H1 (cell line): Measurements from ENCODE around the gene NPY4R. TPM values are rescaled to one million over a fixed set of nuclear protein-coding genes. Genes with fewer than 3 reads are reported as not detected.

ENCODE experiments used
- CTCF ChIA-PET: fragments of 300-600 bp; sonication (Branson Sonifier 250); formaldehyde crosslinking; loops from one replicate; lab custom pipeline; 2021; ENCODE audit not compliant: partially characterized antibody; lab: Charles Lee
- POLR2A ChIA-PET: fragments of 300-600 bp; sonication (Branson Sonifier 250); formaldehyde crosslinking; loops from one replicate; lab custom pipeline; 2021; ENCODE audit warnings: inconsistent platforms; ENCODE audit not compliant: partially characterized antibody; lab: Charles Lee
- DNase-seq, 2 experiments: peaks; one replicate each; pipeline versions ENCODE4 v3.0.0 to v3.0.0-alpha.2; 2010 to 2022; ENCODE audit warnings: low spot score in 2 of 2, low read depth in 1 of 2, mixed read lengths in 1 of 2
- FAIRE-seq: peaks from 2 replicates; lab custom pipeline; 2011; peaks lifted over from hg19 to GRCh38; lab: Jason Lieb, UNC
- H2AFZ ChIP-seq: 2 replicates; pipeline ENCODE4 v1.8.1; 2012; ENCODE audit warnings: low read length, inconsistent platforms
- H2AK5ac ChIP-seq: 2 replicates; pipeline ENCODE4 v1.6.1; 2013; ENCODE audit warnings: low read depth, low read length
- H2BK120ac ChIP-seq: replicated peaks from 2 replicates; pipeline ENCODE3; 2013; ENCODE audit warnings: low read depth, low read length, inconsistent platforms
- H2BK12ac ChIP-seq: 2 replicates; pipeline ENCODE4 v1.6.1; 2013; ENCODE audit warnings: low read depth, low read length
- H2BK15ac ChIP-seq: 2 replicates; pipeline ENCODE4 v1.6.1; 2013; ENCODE audit warnings: low read length
- H2BK20ac ChIP-seq: 2 replicates; pipeline ENCODE4 v1.6.1; 2013; ENCODE audit warnings: low read length
- H2BK5ac ChIP-seq: 2 replicates; pipeline ENCODE4 v1.6.1; 2013; ENCODE audit warnings: low read depth, low read length
- H3K14ac ChIP-seq: 2 replicates; pipeline ENCODE4 v1.6.1; 2013; ENCODE audit warnings: inconsistent platforms; ENCODE audit not compliant: insufficient read length
- H3K18ac ChIP-seq: 2 replicates; pipeline ENCODE4 v1.6.1; 2013; ENCODE audit warnings: low read length; ENCODE audit errors: extremely low read depth
- H3K23ac ChIP-seq: 2 replicates; pipeline ENCODE4 v1.6.1; 2013; ENCODE audit warnings: inconsistent platforms; ENCODE audit not compliant: insufficient read length
- H3K23me2 ChIP-seq: 2 replicates; pipeline ENCODE4 v1.6.1; 2013; ENCODE audit warnings: low read depth, low read length
- H3K27ac ChIP-seq: 2 replicates; pipeline ENCODE4 v1.6.1; 2011; ENCODE audit warnings: low read depth, low read length, inconsistent platforms
- H3K27me3 ChIP-seq, 4 experiments: replicated peaks in 1 of 4; 1 replicate in 1 of 4; 2 replicates in 3 of 4; pipeline versions ENCODE4 v1.6.1 to v1.8.1; 2011 to 2013; ENCODE audit warnings: low read length in 3 of 4, mild to moderate bottlenecking in 3 of 4, inconsistent platforms in 2 of 4, mixed read lengths in 2 of 4, moderate library complexity in 1 of 4; ENCODE audit not compliant: control insufficient read depth in 3 of 4, insufficient read depth in 3 of 4; ENCODE audit errors: extremely low read depth in 1 of 4
- H3K36me3 ChIP-seq, 4 experiments: 2 replicates each; pipeline versions ENCODE4 v1.6.1 to v1.8.1; 2011 to 2013; ENCODE audit warnings: mild to moderate bottlenecking in 4 of 4, low read length in 3 of 4, moderate library complexity in 2 of 4, control low read depth in 1 of 4, inconsistent platforms in 1 of 4; ENCODE audit not compliant: insufficient read depth in 4 of 4, control insufficient read depth in 2 of 4
- H3K4ac ChIP-seq: replicated peaks from 2 replicates; pipeline ENCODE3; 2013; ENCODE audit warnings: low read length, low read depth, mixed read lengths, inconsistent platforms; ENCODE audit not compliant: insufficient read length
- H3K4me1 ChIP-seq, 4 experiments: replicated peaks in 1 of 4; 1 replicate in 1 of 4; 2 replicates in 3 of 4; pipeline versions ENCODE4 v1.6.1 to v1.8.1; 2011 to 2013; ENCODE audit warnings: low read length in 3 of 4, inconsistent platforms in 2 of 4, mixed read lengths in 1 of 4; ENCODE audit not compliant: insufficient read depth in 4 of 4, control insufficient read depth in 3 of 4
- H3K4me2 ChIP-seq, 2 experiments: 2 replicates each; pipeline versions ENCODE4 v1.6.1 to v1.8.1; 2011 to 2013; ENCODE audit warnings: low read depth in 2 of 2, low read length in 2 of 2, control low read depth in 1 of 2, inconsistent platforms in 1 of 2, mild to moderate bottlenecking in 1 of 2; ENCODE audit not compliant: insufficient read depth in 1 of 2
- H3K4me3 ChIP-seq, 4 experiments: fragments of 200-600, 300-600 bp in 1 of 4; sonication (generic), shearing (Covaris generic), sonication (Bioruptor Twin) in 1 of 4; 2 replicates each; pipeline versions ENCODE4 v1.5.1 to v1.8.1; 2011 to 2016; ENCODE audit warnings: low read length in 4 of 4, low read depth in 3 of 4, control low read depth in 2 of 4, inconsistent platforms in 2 of 4, mild to moderate bottlenecking in 2 of 4, mixed read lengths in 1 of 4, moderate library complexity in 1 of 4; ENCODE audit not compliant: insufficient read depth in 2 of 4; ENCODE audit errors: extremely low read depth in 1 of 4
- H3K56ac ChIP-seq: replicated peaks from 2 replicates; pipeline ENCODE3; 2013; ENCODE audit warnings: low read depth, mild to moderate bottlenecking, mixed read lengths, low read length, inconsistent platforms; ENCODE audit not compliant: insufficient read length
- H3K79me1 ChIP-seq: 2 replicates; pipeline ENCODE4 v1.6.1; 2013; ENCODE audit warnings: low read depth, low read length, control low read depth
- H3K79me2 ChIP-seq, 2 experiments: 2 replicates each; pipeline versions ENCODE4 v1.6.1 to v1.8.1; 2012 to 2013; ENCODE audit warnings: low read length in 2 of 2, mild to moderate bottlenecking in 2 of 2, inconsistent platforms in 1 of 2; ENCODE audit not compliant: insufficient read depth in 2 of 2, control insufficient read depth in 1 of 2
- H3K9ac ChIP-seq, 4 experiments: replicated peaks in 1 of 4; 1 replicate in 1 of 4; 2 replicates in 3 of 4; pipeline versions ENCODE4 v1.6.1 to v1.8.1; 2011 to 2013; ENCODE audit warnings: low read depth in 3 of 4, low read length in 3 of 4, control low read depth in 2 of 4, mild to moderate bottlenecking in 2 of 4, moderate library complexity in 2 of 4, inconsistent platforms in 1 of 4; ENCODE audit errors: extremely low read depth in 1 of 4
- H3K9me3 ChIP-seq, 2 experiments: 2 replicates each; pipeline versions ENCODE4 v1.6.1 to v1.8.1; 2012 to 2013; ENCODE audit warnings: mild to moderate bottlenecking in 2 of 2, moderate library complexity in 2 of 2, control low read depth in 1 of 2, inconsistent platforms in 1 of 2, low read depth in 1 of 2, low read length in 1 of 2, mixed read lengths in 1 of 2; ENCODE audit not compliant: insufficient read depth in 2 of 2
- H4K20me1 ChIP-seq, 2 experiments: replicated peaks in 1 of 2; 2 replicates each; pipeline versions ENCODE3 to v1.8.1; 2011 to 2013; ENCODE audit warnings: inconsistent platforms in 2 of 2, low read length in 2 of 2, mild to moderate bottlenecking in 1 of 2; ENCODE audit not compliant: insufficient read depth in 2 of 2, control insufficient read depth in 1 of 2
- H4K5ac ChIP-seq: 2 replicates; pipeline ENCODE4 v1.6.1; 2013; ENCODE audit warnings: low read length, low read depth, mixed read lengths, inconsistent platforms; ENCODE audit not compliant: insufficient read length
- H4K8ac ChIP-seq: 2 replicates; pipeline ENCODE4 v1.8.0; 2013; ENCODE audit warnings: mild to moderate bottlenecking, moderate library complexity, low read length, inconsistent platforms; ENCODE audit not compliant: insufficient read depth; ENCODE audit errors: extremely low read depth
- H4K91ac ChIP-seq: replicated peaks from 2 replicates; pipeline ENCODE3; 2013; ENCODE audit warnings: low read length, mixed read lengths, inconsistent platforms; ENCODE audit not compliant: insufficient read length
- CTCF ChIP-seq, 3 experiments: IDR thresholded peaks; 1 replicate in 2 of 3; 2 replicates in 1 of 3; pipeline versions ENCODE4 v1.5.1 to v1.6.1; 2011; ENCODE audit warnings: low read length in 3 of 3, mild to moderate bottlenecking in 3 of 3, inconsistent platforms in 2 of 3, low read depth in 1 of 3, moderate library complexity in 1 of 3; ENCODE audit not compliant: insufficient read depth in 1 of 3; ENCODE audit errors: control extremely low read depth in 1 of 3
- EGR1 ChIP-seq: IDR thresholded peaks from 2 replicates; pipeline ENCODE4 v1.6.1; 2011; ENCODE audit warnings: low read depth, low read length, borderline replicate concordance
- HDAC2 ChIP-seq, 2 experiments: fragments of 300-600 bp in 1 of 2; sonication (generic) in 1 of 2; IDR thresholded peaks; 2 replicates each; pipeline ENCODE4 v1.6.1; 2011 to 2012; ENCODE audit warnings: low read depth in 2 of 2, low read length in 2 of 2, mild to moderate bottlenecking in 2 of 2, moderate library complexity in 2 of 2, borderline replicate concordance in 1 of 2, inconsistent platforms in 1 of 2
- MAFK ChIP-seq: IDR thresholded peaks from 2 replicates; pipeline ENCODE4 v1.6.1; 2012; ENCODE audit warnings: low read depth, mild to moderate bottlenecking, improper control_type of control experiment, low read length
- MAX ChIP-seq: IDR thresholded peaks from 2 replicates; pipeline ENCODE4 v1.6.1; 2012; ENCODE audit warnings: inconsistent platforms
- RBBP5 ChIP-seq: IDR thresholded peaks from 2 replicates; pipeline ENCODE4 v1.7.1; 2012; ENCODE audit warnings: low read depth, mild to moderate bottlenecking, inconsistent platforms, low read length, moderate library complexity, borderline replicate concordance
- SAP30 ChIP-seq: fragments of 300-600 bp; sonication (generic); IDR thresholded peaks from 2 replicates; pipeline ENCODE4 v1.7.1; 2012; ENCODE audit warnings: low read length, moderate library complexity, mild to moderate bottlenecking, inconsistent platforms; ENCODE audit not compliant: insufficient read depth, insufficient replicate concordance
- SIRT6 ChIP-seq: IDR thresholded peaks from one replicate; pipeline ENCODE4 v1.7.1; 2012; ENCODE audit warnings: low read length, inconsistent platforms
- SP1 ChIP-seq: IDR thresholded peaks from 2 replicates; pipeline ENCODE4 v1.6.1; 2011; ENCODE audit warnings: low read depth, low read length
- SUZ12 ChIP-seq: fragments of 200-600 bp; sonication (generic); IDR thresholded peaks from 2 replicates; pipeline ENCODE4 v1.6.1; 2012; ENCODE audit warnings: mild to moderate bottlenecking, inconsistent platforms, low read length, moderate library complexity, mixed read lengths
- TCF12 ChIP-seq: IDR thresholded peaks from 2 replicates; pipeline ENCODE4 v1.6.1; 2011; ENCODE audit warnings: low read depth, mild to moderate bottlenecking, low read length
- TEAD4 ChIP-seq: IDR thresholded peaks from 2 replicates; pipeline ENCODE4 v1.6.1; 2012; ENCODE audit warnings: low read depth, low read length, inconsistent platforms, mixed read lengths
- WGBS, 2 experiments: shearing (Covaris generic) in 1 of 2; methylation state at CpG; one replicate each; pipeline versions ENCODE4 v1.1.6 to v1.1.7; 2013 to 2015; ENCODE audit warnings: low lambda C conversion rate in 2 of 2, mixed read lengths in 2 of 2, inconsistent platforms in 1 of 2, low coverage in 1 of 2, missing lambda C conversion rate in 1 of 2; ENCODE audit not compliant: insufficient replicate concordance in 2 of 2, insufficient coverage in 1 of 2, insufficient read length in 1 of 2; ENCODE audit errors: extremely low coverage in 1 of 2, missing lambda C conversion rate in 1 of 2; 5-methylcytosine and 5-hydroxymethylcytosine counted together
- polyA plus RNA-seq, 7 experiments: library from polyadenylated mRNA; depleted of rRNA in 3 of 7; stranded (reverse) in 5 of 7; unstranded in 2 of 7; fragments of >200 nt in 5 of 7; fragments of 200-250 nt in 2 of 7; gene quantifications; 1 replicate in 5 of 7; 2 replicates in 1 of 7; 4 replicates in 1 of 7; pipeline versions ENCODE4 v1.2.1 to v1.2.3, GENCODE V29; 2011 to 2013; ENCODE audit warnings: missing spikeins in 2 of 7, mixed read lengths in 2 of 7
- total RNA-seq: library from RNA; stranded (reverse); fragmentation: NEBNext Ultra II Directional; extraction: Animal tissue kit (Norgen Biotek cat#: 25700); gene quantifications from 2 replicates; pipeline ENCODE4 v1.2.1, GENCODE V29; 2021

NPY4R gene
- total and polyA plus RNA-seq, 2 of the 8 experiments (the other 6 are each of a cell fraction or from before 2014, with no cell fraction given) = 0.15 TPM; not detected in 1

- Histone ChIP-seq H3K23ac (no peak overlapping the region), H3K56ac (no peak overlapping the region), H4K20me1 (no peaks in the 10 kb centered on the region), H2AK5ac (no peak overlapping the region), H3K36me3 (no peaks in the 10 kb centered on the region), H3K18ac (no peak overlapping the region), H3K27ac (no peak overlapping the region), H3K4me1 (no peaks in the 10 kb centered on the region), H3K4ac (no peak overlapping the region), H2BK20ac (no peak overlapping the region), H3K4me2 (no peak overlapping the region), H3K23me2 (no peaks in the 10 kb centered on the region), H3K79me1 (peaks cover 2% of the 10 kb centered on the region), H4K8ac (no peak overlapping the region; the same call in 1 of the 2 replicates), H3K14ac (no peak overlapping the region), H2AFZ (no peak overlapping the region), H3K9ac (no peak overlapping the region), H2BK5ac (no peak overlapping the region), H3K4me3 (no peak overlapping the region), H4K5ac (no peak overlapping the region), H4K91ac (no peak overlapping the region), H2BK120ac (no peak overlapping the region), H2BK15ac (no peak overlapping the region), H3K27me3 (no peaks in the 10 kb centered on the region), H3K79me2 (no peaks in the 10 kb centered on the region), H3K9me3 (no peaks in the 10 kb centered on the region), H2BK12ac (no peak overlapping the region)
- WGBS, 2 experiments = 76% methylated on average over 3 of the region's 3 CpGs; no CpG with 5 or more reads in 1 of the 2 experiments
- CTCF ChIA-PET = interaction anchor here (1.1 to 4.4 kb wide), 4 partner anchors 8 to 30 kb away, joined by 3 to 29 read pairs (median 4); no protein-coding TSS in a partner anchor
- DNase-seq (peak in 1 of 2 experiments; percentile 42), FAIRE-seq (no peak)
- POLR2A ChIA-PET = no interaction called here
- TF ChIP-seq SP1 = no peak
- no peak for TF ChIP-seq HDAC2 (IDR thresholded peaks at IDR 0.05; ENCODE audit: borderline replicate concordance in 1 of 2, low read depth in 2 of 2, low read length in 2 of 2)
- no peak for TF ChIP-seq CTCF (IDR thresholded peaks at IDR 0.05; ENCODE audit: control extremely low read depth in 1 of 3, insufficient read depth in 1 of 3, low read depth in 1 of 3, low read length in 3 of 3)
- no peak for TF ChIP-seq TEAD4
- TF ChIP-seq SUZ12 = no peak
- no peak for TF ChIP-seq TCF12
- TF ChIP-seq MAFK = no peak
- no peak for TF ChIP-seq RBBP5
- TF ChIP-seq SAP30 = no peak
- TF ChIP-seq EGR1 = no peak
- no peak for TF ChIP-seq MAX
- TF ChIP-seq SIRT6 = no peak
These were observed 49.1 kb upstream of the NPY4R start for GRCh38 chr10:46514899-46515298.
